DND-41 (cell line): ENCODE measurements around the gene PSMB9.

Source experiments
- CTCF ChIP-seq: IDR thresholded peaks from 2 replicates; pipeline ENCODE4 v1.5.1; 2012; ENCODE audit warnings: borderline replicate concordance, low read length, moderate library complexity, mild to moderate bottlenecking; ENCODE audit not compliant: poor library complexity, severe bottlenecking; ENCODE audit errors: extremely low read depth
- EZH2 ChIP-seq: IDR thresholded peaks from 3 replicates; pipeline ENCODE4 v1.6.1; 2012; ENCODE audit warnings: borderline replicate concordance, low read depth, mild to moderate bottlenecking, moderate library complexity, low read length, inconsistent platforms; ENCODE audit not compliant: severe bottlenecking

- TF ChIP-seq CTCF (no peak), EZH2 (no peak)
These were observed 44.8 kb upstream of the PSMB9 start for GRCh38 chr6:32809171-32809570.
